ENCODE measurements around the gene FXR1.

DNA sequence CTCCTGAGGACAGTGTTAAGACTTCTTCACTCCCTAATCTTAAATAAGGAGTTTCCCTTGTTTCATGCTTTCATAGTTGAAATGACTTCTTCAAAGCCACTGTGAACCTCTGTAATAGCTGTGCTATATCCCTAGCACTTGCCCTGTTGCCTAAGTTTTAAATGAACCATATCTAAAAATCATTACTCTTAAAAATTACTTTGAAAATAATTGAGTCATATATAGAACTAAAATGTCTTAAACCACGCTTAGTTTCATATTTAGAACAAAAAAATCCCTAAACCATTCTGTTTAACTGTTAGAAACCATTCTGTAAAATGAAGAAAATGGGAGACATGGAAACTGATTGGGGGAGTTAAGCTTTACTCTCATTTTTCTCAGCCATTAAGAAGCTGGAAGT lies 47.2 kb downstream of the FXR1 start:
- TF ChIP-seq CTCF (IDR thresholded peaks at IDR 0.05) (no peak), POLR2A (IDR thresholded peaks at IDR 0.05) (no peak)

All from esophagus squamous epithelium (tissue), 4 donors.